Body of pancreas (tissue), 4 donors: Measurements from ENCODE around the gene KBTBD3.

ENCODE experiments used
- CTCF ChIP-seq, 7 experiments: fragments of 450-650 bp in 4 of 7; fragments of 200-600 bp in 3 of 7; sonication (generic) in 3 of 7; IDR thresholded peaks; one replicate each; pipeline ENCODE4 v1.5.1; 2016 to 2019; ENCODE audit warnings: antibody characterized with exemption in 7 of 7
- POLR2A ChIP-seq, 3 donors: fragments of 450-650 bp; IDR thresholded peaks; one replicate each; pipeline ENCODE4 v1.6.1; 2016; ENCODE audit warnings: antibody characterized with exemption in 3 of 3, mild to moderate bottlenecking in 2 of 3

GRCh38 chr11:106001304-106002012 is 75.7 kb downstream of the KBTBD3 start:
- TF ChIP-seq CTCF (IDR thresholded peaks at IDR 0.05) (no peak), POLR2A (IDR thresholded peaks at IDR 0.05) (no peak)
